HG03025 (cell line): Measurements from ENCODE around the gene SCRN1.
"Not testable (repeated sequence)": the region's sequence is repeated elsewhere in the genome, so short reads cannot be mapped to it uniquely, and the experiment has no call there.

ENCODE experiments used
- ATAC-seq: cut with Tn5 transposase; IDR thresholded peaks from one replicate; pipeline ENCODE4 v1.9.1; 2021; ENCODE audit warnings: mild to moderate bottlenecking, moderate library complexity; ENCODE audit not compliant: unreplicated experiment, low FRiP score

Gene SCRN1

GRCh38 chr7:29896685-29897411 lies 92.8 kb downstream of the SCRN1 start:
- no peak for ATAC-seq

GRCh38 chr7:29895559-29895958 lies 94.0 kb downstream of the SCRN1 start:
- ATAC-seq, result no peak

GRCh38 chr7:29894256-29894655 lies 95.3 kb downstream of the SCRN1 start:
- no peak for ATAC-seq

GRCh38 chr7:29893351-29893965 lies 96.1 kb downstream of the SCRN1 start:
- ATAC-seq, result no peak

- no peak for ATAC-seq
Measured at GRCh38 chr7:29892231-29892630, 97.4 kb downstream of the SCRN1 start.

GRCh38 chr7:29891766-29892165 lies 97.8 kb downstream of the SCRN1 start:
- ATAC-seq, result no peak

- ATAC-seq, result not testable (repeated sequence)
Measured at GRCh38 chr7:29890786-29891185, 98.8 kb downstream of the SCRN1 start.

- ATAC-seq, result no peak
Measured at GRCh38 chr7:29890251-29890650, 99.3 kb downstream of the SCRN1 start.

- no peak for ATAC-seq
Measured at GRCh38 chr7:29889288-29889687, 100.3 kb downstream of the SCRN1 start.

GRCh38 chr7:29888006-29888405 lies 101.6 kb downstream of the SCRN1 start:
- no peak for ATAC-seq

- no peak for ATAC-seq
Measured at GRCh38 chr7:29886827-29887226, 102.8 kb downstream of the SCRN1 start.

- ATAC-seq, result no peak
Measured at GRCh38 chr7:29885626-29886025, 104.0 kb downstream of the SCRN1 start.

- ATAC-seq, result no peak
Measured at GRCh38 chr7:29884399-29885272, 105.0 kb downstream of the SCRN1 start.

- no peak for ATAC-seq
Measured at GRCh38 chr7:29883462-29884398, 105.9 kb downstream of the SCRN1 start.

- ATAC-seq, result no peak
Measured at GRCh38 chr7:29882481-29882880, 107.1 kb downstream of the SCRN1 start.

- ATAC-seq, result no peak
Measured at GRCh38 chr7:29881724-29882123, 107.9 kb downstream of the SCRN1 start.

- ATAC-seq, result no peak
Measured at GRCh38 chr7:29879609-29880008, 110.0 kb downstream of the SCRN1 start.

- no peak for ATAC-seq
Measured at GRCh38 chr7:29878081-29878688, 111.4 kb downstream of the SCRN1 start.

- no peak for ATAC-seq
Measured at GRCh38 chr7:29877196-29877595, 112.4 kb downstream of the SCRN1 start.

GRCh38 chr7:29875741-29876140 lies 113.9 kb downstream of the SCRN1 start:
- no peak for ATAC-seq
